SU-DHL-6 (cell line): Measurements from ENCODE around the gene LPCAT3.

Experiments
- EZH2phosphoT487 ChIP-seq: fragments of 200-600 bp; sonication (generic), shearing (Covaris generic); conservative IDR thresholded peaks from 2 replicates; pipeline ENCODE4 v1.6.1; 2018; ENCODE audit warnings: mild to moderate bottlenecking, antibody characterized with exemption, low read length, moderate library complexity, mixed read lengths
- TF ChIP-seq, protein P1 (sequence below): fragments of 200-600 bp; sonication (generic); IDR thresholded peaks from one replicate; pipeline ENCODE4 v1.5.1; 2017; ENCODE audit warnings: antibody characterized with exemption, mild to moderate bottlenecking, low read length, moderate library complexity; ENCODE audit not compliant: insufficient read depth, poor library complexity, severe bottlenecking

DNA sequence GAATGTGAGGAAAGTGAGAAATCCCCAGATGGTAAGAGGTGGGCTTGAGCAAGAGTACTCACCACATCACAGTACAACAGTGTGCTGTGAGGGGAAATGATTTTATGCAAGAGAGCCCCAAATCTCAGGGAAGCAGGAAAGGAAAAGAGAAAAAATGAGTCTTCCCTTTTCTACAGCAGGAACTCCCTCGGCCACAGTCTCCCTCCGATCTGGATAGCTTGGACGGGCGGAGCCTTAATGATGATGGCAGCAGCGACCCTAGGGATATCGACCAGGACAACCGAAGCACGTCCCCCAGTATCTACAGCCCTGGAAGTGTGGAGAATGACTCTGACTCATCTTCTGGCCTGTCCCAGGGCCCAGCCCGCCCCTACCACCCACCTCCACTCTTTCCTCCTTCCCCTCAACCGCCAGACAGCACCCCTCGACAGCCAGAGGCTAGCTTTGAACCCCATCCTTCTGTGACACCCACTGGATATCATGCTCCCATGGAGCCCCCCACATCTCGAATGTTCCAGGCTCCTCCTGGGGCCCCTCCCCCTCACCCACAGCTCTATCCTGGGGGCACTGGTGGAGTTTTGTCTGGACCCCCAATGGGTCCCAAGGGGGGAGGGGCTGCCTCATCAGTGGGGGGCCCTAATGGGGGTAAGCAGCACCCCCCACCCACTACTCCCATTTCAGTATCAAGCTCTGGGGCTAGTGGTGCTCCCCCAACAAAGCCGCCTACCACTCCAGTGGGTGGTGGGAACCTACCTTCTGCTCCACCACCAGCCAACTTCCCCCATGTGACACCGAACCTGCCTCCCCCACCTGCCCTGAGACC, 82.7 kb downstream of the LPCAT3 start:
- TF ChIP-seq, protein P1, sequence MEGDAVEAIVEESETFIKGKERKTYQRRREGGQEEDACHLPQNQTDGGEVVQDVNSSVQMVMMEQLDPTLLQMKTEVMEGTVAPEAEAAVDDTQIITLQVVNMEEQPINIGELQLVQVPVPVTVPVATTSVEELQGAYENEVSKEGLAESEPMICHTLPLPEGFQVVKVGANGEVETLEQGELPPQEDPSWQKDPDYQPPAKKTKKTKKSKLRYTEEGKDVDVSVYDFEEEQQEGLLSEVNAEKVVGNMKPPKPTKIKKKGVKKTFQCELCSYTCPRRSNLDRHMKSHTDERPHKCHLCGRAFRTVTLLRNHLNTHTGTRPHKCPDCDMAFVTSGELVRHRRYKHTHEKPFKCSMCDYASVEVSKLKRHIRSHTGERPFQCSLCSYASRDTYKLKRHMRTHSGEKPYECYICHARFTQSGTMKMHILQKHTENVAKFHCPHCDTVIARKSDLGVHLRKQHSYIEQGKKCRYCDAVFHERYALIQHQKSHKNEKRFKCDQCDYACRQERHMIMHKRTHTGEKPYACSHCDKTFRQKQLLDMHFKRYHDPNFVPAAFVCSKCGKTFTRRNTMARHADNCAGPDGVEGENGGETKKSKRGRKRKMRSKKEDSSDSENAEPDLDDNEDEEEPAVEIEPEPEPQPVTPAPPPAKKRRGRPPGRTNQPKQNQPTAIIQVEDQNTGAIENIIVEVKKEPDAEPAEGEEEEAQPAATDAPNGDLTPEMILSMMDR, result no peak
- no peak for TF ChIP-seq EZH2phosphoT487
